Stimulated activated CD4-positive, alpha-beta T cell treated with anti-CD3 and anti-CD28 coated beads, Interleukin-2, amount 100 ng/mL, for 4 hours (primary cell): ENCODE results near the gene B4GALT5.

Experiments
- DNase-seq: peaks from one replicate; pipeline ENCODE4 v3.0.0-alpha.2; 2020; ENCODE audit warnings: low read depth

Gene B4GALT5

DNA sequence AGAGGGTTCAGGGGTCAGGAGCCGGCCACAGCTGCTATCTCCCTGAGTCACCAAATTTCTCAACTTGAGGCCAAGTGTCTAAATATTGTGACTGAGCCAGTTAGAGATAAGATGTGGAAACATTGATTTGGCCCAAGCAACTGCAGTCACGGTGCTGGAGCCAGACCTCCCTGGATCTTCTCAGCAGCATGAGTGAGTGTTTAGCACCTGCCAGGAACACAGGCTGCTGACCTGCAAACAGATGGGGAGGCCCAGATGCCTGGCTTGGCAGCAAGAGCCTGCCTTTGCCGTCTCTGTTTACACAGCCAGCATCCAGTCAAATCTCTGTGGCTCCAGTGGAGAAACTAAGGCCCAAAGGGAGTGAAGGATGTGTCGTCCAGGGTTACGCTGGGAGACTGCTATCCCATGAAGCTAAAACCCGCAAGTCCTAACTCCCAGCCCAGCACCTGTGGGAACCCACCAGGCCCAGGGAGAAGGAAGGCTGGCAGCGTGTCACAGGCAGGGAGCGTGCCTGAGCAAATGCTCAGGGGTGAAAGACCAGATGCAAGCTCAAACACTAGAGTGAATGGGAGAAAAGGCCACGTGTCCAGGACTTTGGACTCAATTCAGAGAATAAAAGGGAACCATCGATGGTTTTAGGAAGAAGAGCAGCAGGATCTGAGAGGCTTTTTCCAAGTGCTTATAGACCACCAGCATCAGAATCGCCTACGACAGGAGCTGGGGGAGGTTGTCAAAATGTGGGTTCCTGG, 129.8 kb downstream of the B4GALT5 start:
- no peak for DNase-seq

DNA sequence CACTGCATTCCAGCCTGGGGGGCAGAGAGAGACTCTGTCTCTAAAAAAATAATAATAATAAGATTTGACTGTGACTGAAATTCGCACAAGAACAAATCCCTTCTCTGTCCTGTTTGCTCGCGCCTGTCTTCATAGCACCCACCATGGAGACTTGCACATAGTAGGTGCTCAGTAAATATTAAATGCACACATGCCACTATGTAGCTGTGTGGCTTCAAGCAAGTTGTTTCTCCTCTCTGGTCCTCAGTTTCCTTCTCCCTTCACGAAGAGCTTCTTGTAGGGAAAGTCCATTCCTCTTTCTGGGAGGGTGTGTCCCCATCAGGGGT, 130.4 kb downstream of the B4GALT5 start:
- DNase-seq = no peak
